Liver (tissue), 9 donors: ENCODE data around the gene ADRA2C. TPM values are rescaled to one million over a fixed set of nuclear protein-coding genes. Genes with fewer than 3 reads are reported as not detected.

Experiments used
- DNase-seq: peaks from one replicate; pipeline ENCODE4 v3.0.0-alpha.2; 2017; ENCODE audit warnings: low spot score
- H3K27ac ChIP-seq, 2 donors: one replicate each; pipeline ENCODE4 v1.7.0; 2013; ENCODE audit warnings: inconsistent platforms in 2 of 2, low read length in 2 of 2, control low read depth in 1 of 2, low read depth in 1 of 2, mild to moderate bottlenecking in 1 of 2
- H3K27me3 ChIP-seq, 4 donors: one replicate each; pipeline versions ENCODE4 v1.6.1 to v1.7.0; 2013; ENCODE audit warnings: low read length in 3 of 4, inconsistent platforms in 1 of 4, mild to moderate bottlenecking in 1 of 4, moderate library complexity in 1 of 4; ENCODE audit not compliant: control insufficient read depth in 4 of 4, insufficient read depth in 4 of 4
- H3K36me3 ChIP-seq, 4 donors: one replicate each; pipeline versions ENCODE4 v1.6.1 to v1.7.0; 2013; ENCODE audit warnings: low read length in 3 of 4, mild to moderate bottlenecking in 3 of 4, low read depth in 1 of 4, moderate library complexity in 1 of 4; ENCODE audit not compliant: control insufficient read depth in 4 of 4, insufficient read depth in 3 of 4
- H3K4me1 ChIP-seq, 4 donors: one replicate each; pipeline versions ENCODE4 v1.6.1 to v1.7.0; 2013; ENCODE audit warnings: low read length in 3 of 4, mild to moderate bottlenecking in 3 of 4, moderate library complexity in 1 of 4; ENCODE audit not compliant: control insufficient read depth in 4 of 4, insufficient read depth in 4 of 4
- H3K4me3 ChIP-seq, 3 donors: one replicate each; pipeline versions ENCODE4 v1.6.1 to v1.7.0; 2013; ENCODE audit warnings: low read length in 3 of 3, control low read depth in 1 of 3, low read depth in 1 of 3, mild to moderate bottlenecking in 1 of 3
- H3K9ac ChIP-seq, 2 donors: one replicate each; pipeline ENCODE4 v1.7.0; 2013; ENCODE audit warnings: low read length in 2 of 2, mild to moderate bottlenecking in 2 of 2, moderate library complexity in 2 of 2, control low read depth in 1 of 2, low read depth in 1 of 2
- H3K9me3 ChIP-seq, 4 donors: one replicate each; pipeline versions ENCODE4 v1.6.1 to v1.7.0; 2013; ENCODE audit warnings: low read length in 3 of 4; ENCODE audit not compliant: control insufficient read depth in 4 of 4
- ATF3 ChIP-seq: IDR thresholded peaks from 2 replicates; pipeline ENCODE4 v1.6.1; 2016; ENCODE audit warnings: antibody characterized with exemption
- CTCF ChIP-seq: fragments of 150-350 bp; IDR thresholded peaks from 2 replicates; pipeline ENCODE4 v1.5.1; 2017; ENCODE audit warnings: improper control_type of control experiment, low read depth, low read length; ENCODE audit not compliant: missing input control
- EGR1 ChIP-seq, 2 donors: IDR thresholded peaks; 2 replicates each; pipeline ENCODE4 v1.6.1; 2016 to 2018; ENCODE audit warnings: antibody characterized with exemption in 2 of 2, low read depth in 2 of 2
- FOXA1 ChIP-seq: IDR thresholded peaks from 2 replicates; pipeline ENCODE4 v1.6.1; 2016; ENCODE audit warnings: antibody characterized with exemption
- FOXA2 ChIP-seq: IDR thresholded peaks from 2 replicates; pipeline ENCODE4 v1.6.1; 2016; ENCODE audit warnings: antibody characterized with exemption
- GABPA ChIP-seq, 2 donors: IDR thresholded peaks in 1 of 2; conservative IDR thresholded peaks in 1 of 2; 2 replicates each; pipeline ENCODE4 v1.6.1; 2016; ENCODE audit warnings: antibody characterized with exemption in 2 of 2, mild to moderate bottlenecking in 1 of 2, moderate library complexity in 1 of 2
- HNF4A ChIP-seq, 2 donors: conservative IDR thresholded peaks; 2 replicates each; pipeline ENCODE4 v1.6.1; 2016; ENCODE audit warnings: antibody characterized with exemption in 2 of 2, mild to moderate bottlenecking in 2 of 2
- HNF4G ChIP-seq: IDR thresholded peaks from 2 replicates; pipeline ENCODE4 v1.6.1; 2016; ENCODE audit warnings: antibody characterized with exemption
- JUND ChIP-seq, 2 donors: IDR thresholded peaks; 2 replicates each; pipeline ENCODE4 v1.6.1; 2016; ENCODE audit warnings: antibody characterized with exemption in 2 of 2
- NR2F2 ChIP-seq: IDR thresholded peaks from 2 replicates; pipeline ENCODE4 v1.6.1; 2016; ENCODE audit warnings: antibody characterized with exemption
- RAD21 ChIP-seq, 2 donors: IDR thresholded peaks; 2 replicates each; pipeline ENCODE4 v1.6.1; 2016; ENCODE audit warnings: antibody characterized with exemption in 2 of 2, mild to moderate bottlenecking in 2 of 2
- REST ChIP-seq: IDR thresholded peaks from 2 replicates; pipeline ENCODE4 v1.6.1; 2016; ENCODE audit warnings: antibody characterized with exemption, mild to moderate bottlenecking
- RXRA ChIP-seq, 2 donors: IDR thresholded peaks; 2 replicates each; pipeline ENCODE4 v1.6.1; 2017 to 2018; ENCODE audit warnings: antibody characterized with exemption in 2 of 2, mild to moderate bottlenecking in 1 of 2
- SP1 ChIP-seq: IDR thresholded peaks from 2 replicates; pipeline ENCODE4 v1.6.1; 2018; ENCODE audit warnings: antibody characterized with exemption, mild to moderate bottlenecking
- TAF1 ChIP-seq: conservative IDR thresholded peaks from 2 replicates; pipeline ENCODE4 v1.6.1; 2016; ENCODE audit warnings: antibody characterized with exemption, mild to moderate bottlenecking
- YY1 ChIP-seq: IDR thresholded peaks from 2 replicates; pipeline ENCODE4 v1.6.1; 2016; ENCODE audit warnings: antibody characterized with exemption, mild to moderate bottlenecking
- ZBTB33 ChIP-seq: IDR thresholded peaks from 2 replicates; pipeline ENCODE4 v1.6.1; 2016; ENCODE audit warnings: antibody characterized with exemption
- WGBS: extraction: QIAGEN DNeasy Blood & Tissue Kit; methylation state at CpG from one replicate; pipeline ENCODE4 v1.1.7; 2013; 5-methylcytosine and 5-hydroxymethylcytosine counted together
- polyA plus RNA-seq, 2 donors: library from polyadenylated mRNA; stranded (reverse) in 1 of 2; unstranded in 1 of 2; fragments of 200-250 nt in 1 of 2; fragments of >200 nt in 1 of 2; fragmentation: Nextera tagmentation in 1 of 2; extraction: Ambion mirVana in 1 of 2; gene quantifications; one replicate each; pipeline versions ENCODE4 v1.2.1 to v1.2.3, GENCODE V29; 2013 to 2015
- total RNA-seq, 2 donors: library from RNA; depleted of rRNA; stranded (reverse); fragments of >200 nt; gene quantifications; one replicate each; pipeline ENCODE4 v1.2.3, GENCODE V29; 2014
- donor health status: healthy.
- donor health status: healthy.
- donor health status: healthy.
- donor health status: healthy.
- donor health status: healthy.

The ADRA2C gene
- total and polyA plus RNA-seq, 4 donors: 0.19 to 1.1 (median 0.28) TPM; not detected in 1

GRCh38 chr4:3752022-3752421, 14.2 kb upstream of the ADRA2C start:
- H3K4me3 ChIP-seq: no peak overlapping the region
- peaks cover 0 to 3% (median 1%) of the 10 kb centered on the region in 4 donors for H3K27me3 ChIP-seq
- no peaks in the 10 kb centered on the region for H3K4me1 ChIP-seq
- 61% methylated on average over 9 of the region's 9 CpGs for WGBS
- TF ChIP-seq NR2F2 (no peak), CTCF (no peak), ATF3 (no peak), RAD21 (IDR thresholded peaks at IDR 0.05) (no peak), RXRA (IDR thresholded peaks at IDR 0.05) (no peak), HNF4G (no peak), TAF1 (no peak), FOXA1 (no peak), EGR1 (IDR thresholded peaks at IDR 0.05; ENCODE audit: low read depth in 2 of 2) (no peak), HNF4A (conservative IDR thresholded peaks at IDR 0.05) (no peak), SP1 (no peak), YY1 (no peak), JUND (IDR thresholded peaks at IDR 0.05) (no peak), REST (no peak), ZBTB33 (no peak), FOXA2 (no peak), GABPA (IDR thresholded peaks at IDR 0.05 in 1 of 2, conservative IDR thresholded peaks at IDR 0.05 in 1 of 2) (no peak)
- no peaks in the 10 kb centered on the region for H3K9me3 ChIP-seq
- no peak overlapping the region for H3K9ac ChIP-seq
- H3K36me3 ChIP-seq: no peaks in the 10 kb centered on the region
- no peak for DNase-seq
- no peak overlapping the region for H3K27ac ChIP-seq
